ENCODE data around the gene RELN.

DNA sequence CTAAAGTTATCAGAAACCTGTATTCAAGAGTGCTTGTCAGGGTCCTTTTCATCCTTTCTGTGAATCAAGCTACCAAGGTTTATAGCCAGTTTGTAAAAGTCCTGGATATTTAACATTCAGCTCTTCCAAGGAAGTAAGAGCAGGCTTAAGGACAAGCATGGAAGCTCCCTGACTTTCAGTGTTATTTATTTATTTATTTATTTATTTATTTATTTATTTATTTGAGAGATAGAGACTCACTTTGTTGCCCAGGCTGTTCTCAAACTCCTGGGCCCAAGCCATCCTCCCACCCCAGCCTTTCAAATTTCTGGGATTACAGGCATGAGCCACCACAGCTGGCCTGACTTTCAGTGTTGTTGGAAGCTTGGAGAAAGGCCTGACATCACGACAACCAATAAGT lies 44.4 kb upstream of the RELN start:
- TF ChIP-seq, protein P1, sequence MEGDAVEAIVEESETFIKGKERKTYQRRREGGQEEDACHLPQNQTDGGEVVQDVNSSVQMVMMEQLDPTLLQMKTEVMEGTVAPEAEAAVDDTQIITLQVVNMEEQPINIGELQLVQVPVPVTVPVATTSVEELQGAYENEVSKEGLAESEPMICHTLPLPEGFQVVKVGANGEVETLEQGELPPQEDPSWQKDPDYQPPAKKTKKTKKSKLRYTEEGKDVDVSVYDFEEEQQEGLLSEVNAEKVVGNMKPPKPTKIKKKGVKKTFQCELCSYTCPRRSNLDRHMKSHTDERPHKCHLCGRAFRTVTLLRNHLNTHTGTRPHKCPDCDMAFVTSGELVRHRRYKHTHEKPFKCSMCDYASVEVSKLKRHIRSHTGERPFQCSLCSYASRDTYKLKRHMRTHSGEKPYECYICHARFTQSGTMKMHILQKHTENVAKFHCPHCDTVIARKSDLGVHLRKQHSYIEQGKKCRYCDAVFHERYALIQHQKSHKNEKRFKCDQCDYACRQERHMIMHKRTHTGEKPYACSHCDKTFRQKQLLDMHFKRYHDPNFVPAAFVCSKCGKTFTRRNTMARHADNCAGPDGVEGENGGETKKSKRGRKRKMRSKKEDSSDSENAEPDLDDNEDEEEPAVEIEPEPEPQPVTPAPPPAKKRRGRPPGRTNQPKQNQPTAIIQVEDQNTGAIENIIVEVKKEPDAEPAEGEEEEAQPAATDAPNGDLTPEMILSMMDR (IDR thresholded peaks at IDR 0.05) = no peak
- TF ChIP-seq EP300 (IDR thresholded peaks at IDR 0.05) (no peak), POLR2AphosphoS5 (IDR thresholded peaks at IDR 0.05) (no peak)

Measured in gastroesophageal sphincter (tissue), 3 donors.